ENCODE results near the gene RSPH10B2. TPM values are rescaled to one million over a fixed set of nuclear protein-coding genes. Genes with fewer than 3 reads are reported as not detected.
"Not testable (repeated sequence)": the region's sequence is repeated elsewhere in the genome, so short reads cannot be mapped to it uniquely, and the experiment has no call there.

Gene RSPH10B2
- total RNA-seq = 1 to 10 TPM in 1 of 4 donors, not detected in 3; 1.3 TPM

DNA sequence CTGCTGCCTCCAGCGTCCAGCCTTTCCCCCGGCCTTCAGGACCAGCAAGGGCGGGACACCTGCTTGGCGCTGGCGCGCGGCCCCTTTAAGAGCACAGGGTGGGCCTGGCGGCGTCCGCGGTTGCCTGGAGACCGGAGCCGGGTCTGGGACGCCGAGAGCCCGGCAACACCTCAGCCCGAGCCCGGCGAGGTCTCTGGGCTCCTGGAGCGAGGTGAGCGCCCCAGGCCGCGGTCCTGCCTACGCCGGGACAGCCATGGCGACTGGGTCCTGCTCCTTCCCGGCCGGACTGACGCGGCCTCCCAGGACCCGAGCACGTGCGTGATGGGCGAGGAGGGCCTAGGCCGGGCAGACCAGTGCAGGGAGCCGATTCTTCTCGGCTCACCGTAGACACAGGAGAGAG lies at the start of gene RSPH10B2:
Gene RSPH10B2 (plus strand): TSS at position 140 of the 400 bp plus-strand sequence. CDS start 3,575 bp downstream, outside the sequence.
- intact Hi-C loops (cut with DNase I; ENCODE audit: low total_unique reads); H3K4me3 ChIP-seq (ENCODE audit: low read depth, poor library complexity, severe bottlenecking); DNase-seq (ENCODE audit: low spot score in 2 of 2): not testable (repeated sequence)
- 17% methylated on average over 12 of the region's 38 CpGs; no CpG with 5 or more reads in 1 of the 2 donors for WGBS, 2 donors

DNA sequence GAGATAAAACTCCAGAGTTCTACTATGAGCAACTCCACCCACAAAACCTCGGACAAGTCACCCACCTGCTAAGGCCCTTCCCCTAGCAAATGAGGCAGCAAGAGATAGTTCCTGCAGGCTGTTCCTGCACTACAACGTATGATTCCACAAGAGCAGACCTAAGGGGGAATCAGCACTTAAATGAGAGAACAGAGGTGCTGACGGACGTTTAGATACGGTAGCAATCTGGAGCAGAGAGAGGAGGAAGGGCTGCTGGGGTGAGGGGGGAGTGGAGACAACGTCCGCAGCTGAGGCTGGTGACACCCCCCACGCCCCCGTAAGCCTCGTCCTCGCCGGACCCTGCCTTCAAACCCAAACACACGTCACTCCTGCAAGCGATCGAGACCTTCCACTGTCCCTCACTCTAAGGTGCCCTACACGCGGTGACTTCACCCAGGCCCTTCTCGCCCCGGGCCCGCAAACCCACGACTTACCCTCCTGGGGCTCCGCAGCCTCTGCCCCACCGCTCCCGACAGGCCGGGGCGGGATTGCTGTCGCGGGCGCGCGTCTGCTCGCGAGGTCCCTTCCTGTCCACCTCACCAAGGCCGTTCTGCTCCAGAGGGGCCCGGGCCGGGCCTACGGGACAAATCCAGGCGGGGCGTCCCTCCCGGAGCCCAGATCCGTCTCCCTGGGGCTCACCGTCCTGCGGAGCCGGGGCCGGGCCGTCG lies 47.8 kb upstream of the RSPH10B2 start:
- no peak for TF ChIP-seq POLR2A (IDR thresholded peaks at IDR 0.05)
- TF ChIP-seq, protein P1, sequence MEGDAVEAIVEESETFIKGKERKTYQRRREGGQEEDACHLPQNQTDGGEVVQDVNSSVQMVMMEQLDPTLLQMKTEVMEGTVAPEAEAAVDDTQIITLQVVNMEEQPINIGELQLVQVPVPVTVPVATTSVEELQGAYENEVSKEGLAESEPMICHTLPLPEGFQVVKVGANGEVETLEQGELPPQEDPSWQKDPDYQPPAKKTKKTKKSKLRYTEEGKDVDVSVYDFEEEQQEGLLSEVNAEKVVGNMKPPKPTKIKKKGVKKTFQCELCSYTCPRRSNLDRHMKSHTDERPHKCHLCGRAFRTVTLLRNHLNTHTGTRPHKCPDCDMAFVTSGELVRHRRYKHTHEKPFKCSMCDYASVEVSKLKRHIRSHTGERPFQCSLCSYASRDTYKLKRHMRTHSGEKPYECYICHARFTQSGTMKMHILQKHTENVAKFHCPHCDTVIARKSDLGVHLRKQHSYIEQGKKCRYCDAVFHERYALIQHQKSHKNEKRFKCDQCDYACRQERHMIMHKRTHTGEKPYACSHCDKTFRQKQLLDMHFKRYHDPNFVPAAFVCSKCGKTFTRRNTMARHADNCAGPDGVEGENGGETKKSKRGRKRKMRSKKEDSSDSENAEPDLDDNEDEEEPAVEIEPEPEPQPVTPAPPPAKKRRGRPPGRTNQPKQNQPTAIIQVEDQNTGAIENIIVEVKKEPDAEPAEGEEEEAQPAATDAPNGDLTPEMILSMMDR (IDR thresholded peaks at IDR 0.05) = no peak
- WGBS, 2 donors = 0 to 1% methylated on average over 44 to 47 of the region's 47 CpGs
- DNase-seq (ENCODE audit: low spot score in 2 of 2) = peak; percentile 18 to 85
- intact Hi-C loops (cut with DNase I; ENCODE audit: low total_unique reads) = no loop called here
- peak overlapping the region; percentile 98 for H3K4me3 ChIP-seq (ENCODE audit: low read depth, poor library complexity, severe bottlenecking)

DNA sequence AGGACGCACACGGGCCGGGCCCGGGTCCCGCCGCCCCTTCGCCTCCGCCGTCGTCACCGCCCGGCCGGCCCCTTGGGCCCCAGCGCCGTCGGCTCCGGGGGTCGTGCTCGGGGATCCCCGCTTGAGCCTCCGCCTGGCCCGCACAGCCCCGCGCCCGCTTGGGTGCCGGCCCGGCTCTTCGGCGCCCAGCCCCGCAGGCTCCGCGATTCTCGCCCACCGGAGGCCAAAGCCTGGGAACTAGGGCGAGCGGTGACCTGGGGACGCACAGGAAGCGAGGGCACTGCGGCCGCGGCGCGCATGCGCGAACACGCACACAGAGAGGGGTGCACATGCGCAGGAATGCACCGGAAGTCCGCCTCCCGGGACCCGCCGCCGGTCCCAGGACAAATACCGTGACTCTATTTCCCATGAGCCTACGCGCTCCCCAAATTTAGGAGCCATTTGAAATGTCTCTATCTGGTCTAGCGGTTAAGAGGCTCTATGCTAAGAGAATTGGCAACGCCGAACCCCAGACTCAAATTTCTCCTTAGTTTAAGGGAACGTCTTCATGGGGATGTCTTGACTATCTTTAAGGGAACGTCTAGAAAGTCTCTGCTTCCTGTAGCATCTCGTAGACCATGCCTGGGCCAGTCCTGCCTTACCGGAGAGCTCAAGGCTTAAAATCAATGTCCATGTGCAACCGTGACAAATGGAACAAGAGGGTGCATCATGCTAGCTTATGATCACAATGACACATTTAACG lies 47.1 kb upstream of the RSPH10B2 start, which contains the start of gene ZNF12:
Gene ZNF12 (minus strand): TSS at position 282 of the 742 bp plus-strand sequence. CDS start 1,774 bp downstream, outside the sequence.
- H3K4me3 ChIP-seq (ENCODE audit: low read depth, poor library complexity, severe bottlenecking) = peak within 1 kb of the TSS; percentile 98
- intact Hi-C loops (cut with DNase I; ENCODE audit: low total_unique reads) = no loop called here
- no peak for TF ChIP-seq POLR2A (IDR thresholded peaks at IDR 0.05)
- TF ChIP-seq, protein P1 (IDR thresholded peaks at IDR 0.05) = no peak
- DNase-seq (ENCODE audit: low spot score in 2 of 2) = peak; percentile 94 to 99
- WGBS, 2 donors = 1 to 3% methylated on average over 41 to 56 of the region's 65 CpGs

DNA sequence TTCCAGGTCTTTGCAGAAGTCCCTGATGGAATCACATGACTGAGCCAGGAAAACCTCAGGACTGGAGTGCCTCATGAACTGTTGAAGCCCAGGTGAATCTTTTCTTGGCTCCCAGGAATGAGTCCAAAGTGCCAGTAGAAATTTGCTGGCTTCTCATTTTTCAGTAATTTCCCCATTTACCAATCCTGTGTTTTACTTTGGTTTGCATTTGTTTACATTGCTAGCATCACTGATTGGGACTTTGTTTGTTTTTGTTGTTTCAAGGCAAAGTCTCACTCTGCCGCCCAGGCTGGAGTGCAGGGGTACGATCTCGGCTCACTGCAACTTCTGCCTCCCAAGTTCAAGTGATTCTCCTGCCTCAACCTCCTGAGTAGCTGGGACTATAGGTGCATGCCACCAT lies 45.6 kb upstream of the RSPH10B2 start:
- intact Hi-C loops (cut with DNase I; ENCODE audit: low total_unique reads) = no loop called here
- peak in 1 of 2 donors; percentile 31 for DNase-seq (ENCODE audit: low spot score in 2 of 2)
- 90 to 98% methylated on average over 3 of the region's 3 CpGs for whole genome bisulfite sequencing, 2 donors

DNA sequence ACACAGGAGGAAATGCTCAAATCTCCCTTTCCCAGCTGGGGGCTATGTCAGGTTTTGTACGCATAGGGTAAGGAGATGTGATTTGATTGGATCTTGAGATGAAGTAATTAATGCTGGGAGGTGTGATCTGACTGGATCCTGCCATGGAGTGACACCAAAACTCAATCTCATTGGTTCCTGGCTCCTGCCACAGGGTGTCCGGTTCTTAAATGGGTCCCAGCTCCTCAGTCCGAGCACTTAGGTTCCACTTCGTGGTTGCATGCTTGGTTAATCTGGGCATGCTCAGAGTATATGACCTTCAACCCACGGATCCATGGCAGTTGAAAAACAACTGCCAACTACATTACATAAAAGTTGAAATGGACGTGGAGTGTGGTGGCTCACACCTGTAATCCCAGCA lies 44.1 kb upstream of the RSPH10B2 start:
- WGBS, 2 donors = 89 to 91% methylated on average over 6 of the region's 6 CpGs
- intact Hi-C loops (cut with DNase I; ENCODE audit: low total_unique reads) = no loop called here
- TF ChIP-seq POLR2A (IDR thresholded peaks at IDR 0.05) = no peak
- TF ChIP-seq, protein P1 (IDR thresholded peaks at IDR 0.05) = no peak
- no peak overlapping the region for H3K4me3 ChIP-seq (ENCODE audit: low read depth, poor library complexity, severe bottlenecking)
- peak in 1 of 2 donors; percentile 37 for DNase-seq (ENCODE audit: low spot score in 2 of 2)

More for the DNA sequence above, 45.6 kb upstream of the RSPH10B2 start:
- no peak overlapping the region for H3K4me3 ChIP-seq (ENCODE audit: low read depth, poor library complexity, severe bottlenecking)
- TF ChIP-seq, protein P1 (IDR thresholded peaks at IDR 0.05) = no peak
- no peak for TF ChIP-seq POLR2A (IDR thresholded peaks at IDR 0.05)

DNA sequence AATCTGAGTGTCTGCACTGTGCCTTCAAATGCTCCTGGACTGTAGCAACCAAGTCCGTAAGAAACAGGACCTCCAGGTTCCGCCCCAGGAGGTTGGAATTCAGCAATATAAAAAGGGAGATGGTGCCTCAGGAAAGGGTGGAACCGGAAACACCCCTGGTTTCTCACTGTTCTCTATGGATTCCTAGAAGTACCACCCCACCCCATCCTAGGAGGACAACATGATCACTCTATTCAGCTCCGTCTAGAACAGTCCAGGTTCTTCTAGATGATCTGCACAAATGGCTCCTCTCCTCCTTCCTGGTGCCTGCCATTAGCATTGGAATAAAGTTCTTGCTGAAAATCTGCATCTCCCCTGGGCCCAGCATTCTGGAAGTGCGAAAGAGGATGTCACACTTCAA lies 39.5 kb upstream of the RSPH10B2 start:
- DNase-seq (ENCODE audit: low spot score in 2 of 2) = no peak
- no peak for TF ChIP-seq POLR2A (IDR thresholded peaks at IDR 0.05)
- TF ChIP-seq, protein P1 (IDR thresholded peaks at IDR 0.05) = no peak
- 72 to 76% methylated on average over 5 of the region's 5 CpGs for WGBS, 2 donors
- no peak overlapping the region for H3K4me3 ChIP-seq (ENCODE audit: low read depth, poor library complexity, severe bottlenecking)
- intact Hi-C loops (cut with DNase I; ENCODE audit: low total_unique reads) = no loop called here

DNA sequence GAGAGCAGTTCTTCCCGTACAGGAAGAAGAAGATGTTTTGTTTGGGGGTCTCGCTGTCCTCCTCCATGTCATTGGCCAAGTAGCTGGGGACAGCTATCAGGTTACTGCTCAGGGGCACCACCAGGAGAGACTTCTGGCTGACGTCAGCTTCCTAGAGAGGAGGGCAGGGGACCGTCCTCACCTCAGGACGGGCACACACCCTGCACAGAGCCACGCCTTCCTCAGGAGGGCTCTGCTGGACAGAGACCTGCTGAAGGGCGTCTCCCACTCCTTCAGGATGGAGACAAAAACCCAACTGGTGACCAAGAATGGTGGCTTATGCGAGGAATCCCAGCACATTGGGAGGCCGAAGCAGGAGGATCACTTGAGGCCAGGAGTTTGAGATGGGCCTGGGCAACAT lies 38.0 kb upstream of the RSPH10B2 start:
- WGBS, 2 donors = 60 to 77% methylated on average over 9 of the region's 9 CpGs
- intact Hi-C loops (cut with DNase I; ENCODE audit: low total_unique reads); DNase-seq (ENCODE audit: low spot score in 2 of 2); H3K4me3 ChIP-seq (ENCODE audit: low read depth, poor library complexity, severe bottlenecking): not testable (repeated sequence)
